Keratinocyte (primary cell): ENCODE results near the gene ZDHHC1. TPM values are rescaled to one million over a fixed set of nuclear protein-coding genes. Genes with fewer than 3 reads are reported as not detected.

Experiments
- DNase-seq: peaks from one replicate; pipeline ENCODE4 v3.0.0-alpha.2; 2011; ENCODE audit warnings: low read depth, missing footprints, low spot score
- FAIRE-seq: peaks from 2 replicates; lab custom pipeline; 2011; peaks lifted over from hg19 to GRCh38; lab: Jason Lieb, UNC
- H2AFZ ChIP-seq: 2 replicates; pipeline ENCODE4 v1.6.0; 2012; ENCODE audit warnings: low read length, control low read depth, inconsistent platforms; ENCODE audit not compliant: control insufficient read depth
- H3K27ac ChIP-seq: 2 replicates; pipeline ENCODE4 v1.5.1; 2011; ENCODE audit warnings: low read length; ENCODE audit not compliant: control insufficient read depth, insufficient read depth
- H3K27me3 ChIP-seq: 3 replicates; pipeline ENCODE4 v1.6.0; 2011; ENCODE audit warnings: low read length; ENCODE audit not compliant: control insufficient read depth, insufficient read depth; ENCODE audit errors: extremely low read depth
- H3K36me3 ChIP-seq, 2 experiments: 2 replicates in 1 of 2; 3 replicates in 1 of 2; pipeline ENCODE4 v1.5.1; 2011; ENCODE audit warnings: low read length in 2 of 2, mild to moderate bottlenecking in 1 of 2; ENCODE audit not compliant: control insufficient read depth in 2 of 2, insufficient read depth in 2 of 2; ENCODE audit errors: extremely low read depth in 1 of 2
- H3K4me1 ChIP-seq: 3 replicates; pipeline ENCODE4 v1.5.1; 2011; ENCODE audit warnings: low read length; ENCODE audit not compliant: control insufficient read depth, insufficient read depth; ENCODE audit errors: extremely low read depth
- H3K4me2 ChIP-seq: 3 replicates; pipeline ENCODE4 v1.6.0; 2011; ENCODE audit warnings: low read depth, low read length; ENCODE audit not compliant: control insufficient read depth, insufficient read depth; ENCODE audit errors: extremely low read depth
- H3K4me3 ChIP-seq, 3 experiments: fragments of 200-600 bp in 1 of 3; sonication (generic) in 1 of 3; 2 replicates in 2 of 3; 3 replicates in 1 of 3; pipeline ENCODE4 v1.5.1; 2011 to 2016; ENCODE audit warnings: low read length in 3 of 3, mild to moderate bottlenecking in 3 of 3, control low read depth in 2 of 3, inconsistent platforms in 1 of 3, low read depth in 1 of 3, mixed read lengths in 1 of 3, mixed run types in 1 of 3, moderate library complexity in 1 of 3; ENCODE audit not compliant: control insufficient read depth in 2 of 3, insufficient read depth in 2 of 3; ENCODE audit errors: extremely low read depth in 1 of 3
- H3K79me2 ChIP-seq: 2 replicates; pipeline ENCODE4 v1.6.0; 2012; ENCODE audit warnings: low read length; ENCODE audit not compliant: control insufficient read depth, insufficient read depth
- H3K9ac ChIP-seq: 3 replicates; pipeline ENCODE4 v1.6.0; 2011; ENCODE audit warnings: low read length; ENCODE audit not compliant: control insufficient read depth, insufficient read depth; ENCODE audit errors: extremely low read depth
- H3K9me1 ChIP-seq: 3 replicates; pipeline ENCODE4 v1.6.0; 2011; ENCODE audit warnings: low read length; ENCODE audit not compliant: control insufficient read depth, insufficient read depth; ENCODE audit errors: extremely low read depth
- H3K9me3 ChIP-seq: 2 replicates; pipeline ENCODE4 v1.5.1; 2012; ENCODE audit warnings: low read depth, low read length; ENCODE audit not compliant: control insufficient read depth
- H4K20me1 ChIP-seq: 3 replicates; pipeline ENCODE4 v1.6.0; 2011; ENCODE audit warnings: low read length; ENCODE audit not compliant: control insufficient read depth, insufficient read depth; ENCODE audit errors: extremely low read depth
- EZH2 ChIP-seq: IDR thresholded peaks from one replicate; pipeline ENCODE4 v1.6.1; 2012; ENCODE audit warnings: inconsistent platforms, mild to moderate bottlenecking, low read length, moderate library complexity
- dilution Hi-C: fragments of 300-500 bp; cut with MboI; formaldehyde crosslinking; loops from one replicate; pipeline ENCODE4 v1.7.0; 2020; ENCODE audit warnings: low sequenced_read_pairs; ENCODE audit not compliant: extremely low pct_ligation_motif_present
- polyA plus RNA-seq, 5 experiments: library from polyadenylated mRNA; depleted of rRNA in 3 of 5; stranded (reverse) in 3 of 5; stranded (forward) in 1 of 5; unstranded in 1 of 5; fragments of >200 nt; gene quantifications; 1 replicate in 1 of 5; 2 replicates in 3 of 5; 3 replicates in 1 of 5; pipeline versions ENCODE4 v1.2.1 to v1.2.3, GENCODE V29; 2011 to 2012; ENCODE audit warnings: missing spikeins in 2 of 5, low read depth in 1 of 5, low replicate concordance in 1 of 5
- TF ChIP-seq, protein P1 (sequence below), 3 experiments: IDR thresholded peaks in 1 of 3; conservative IDR thresholded peaks in 1 of 3; optimal IDR thresholded peaks in 1 of 3; 2 replicates in 2 of 3; 3 replicates in 1 of 3; pipeline versions ENCODE3 to v1.5.1; 2011; ENCODE audit warnings: low read length in 3 of 3, mild to moderate bottlenecking in 3 of 3, moderate library complexity in 2 of 3, control low read depth in 1 of 3, inconsistent platforms in 1 of 3; ENCODE audit not compliant: insufficient read depth in 2 of 3; ENCODE audit errors: extremely low read depth in 1 of 3

The ZDHHC1 gene
- polyA plus RNA-seq, 1 donor (not counting 4 experiments of a cell fraction or from before 2014, with no cell fraction given) = 1.1 TPM

DNA sequence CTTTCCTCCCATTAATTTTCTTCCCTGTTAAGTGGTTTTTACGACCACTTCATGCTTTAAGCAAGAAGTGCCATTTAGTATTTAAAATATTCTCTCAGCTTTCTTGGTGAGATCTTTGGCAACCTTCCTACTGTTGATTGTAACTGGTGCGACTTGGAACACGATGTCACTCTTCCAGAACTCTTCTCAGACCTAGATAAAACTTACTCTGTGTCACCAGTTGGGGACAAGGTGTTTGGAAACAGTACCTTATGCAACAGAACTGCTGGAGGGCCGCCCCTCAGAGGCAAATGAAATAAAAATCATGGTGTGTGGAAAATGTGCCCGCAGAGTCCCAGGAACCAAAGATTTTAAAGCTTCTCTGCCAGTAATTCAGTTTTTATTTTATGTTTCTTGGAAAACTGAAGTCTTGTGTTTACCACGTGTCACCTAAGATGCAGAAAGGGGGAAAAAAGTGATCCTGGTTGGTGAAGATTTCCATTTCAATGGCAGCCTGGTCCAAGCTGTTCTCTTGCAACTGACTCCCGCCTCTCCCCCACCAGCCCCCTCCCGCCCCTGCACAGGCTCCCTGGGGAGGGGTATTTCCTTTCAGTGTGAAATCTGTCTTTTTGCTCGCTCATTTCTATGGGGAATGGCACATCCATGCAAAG is 7.5 kb upstream of the ZDHHC1 start:
- Histone ChIP-seq H3K36me3 (no peaks in the 10 kb centered on the region), H3K9me1 (no peaks in the 10 kb centered on the region), H3K27ac (no peak overlapping the region), H2AFZ (no peak overlapping the region), H3K79me2 (no peaks in the 10 kb centered on the region), H3K9ac (no peak overlapping the region), H3K4me3 (no peak overlapping the region), H3K9me3 (no peaks in the 10 kb centered on the region), H3K4me1 (peaks cover 4% of the 10 kb centered on the region), H4K20me1 (no peaks in the 10 kb centered on the region), H3K4me2 (no peak overlapping the region), H3K27me3 (peaks cover 16% of the 10 kb centered on the region)
- dilution Hi-C loops = no loop called here
- FAIRE-seq (no peak), DNase-seq (no peak)
- no peak for TF ChIP-seq EZH2
- TF ChIP-seq, protein P1, sequence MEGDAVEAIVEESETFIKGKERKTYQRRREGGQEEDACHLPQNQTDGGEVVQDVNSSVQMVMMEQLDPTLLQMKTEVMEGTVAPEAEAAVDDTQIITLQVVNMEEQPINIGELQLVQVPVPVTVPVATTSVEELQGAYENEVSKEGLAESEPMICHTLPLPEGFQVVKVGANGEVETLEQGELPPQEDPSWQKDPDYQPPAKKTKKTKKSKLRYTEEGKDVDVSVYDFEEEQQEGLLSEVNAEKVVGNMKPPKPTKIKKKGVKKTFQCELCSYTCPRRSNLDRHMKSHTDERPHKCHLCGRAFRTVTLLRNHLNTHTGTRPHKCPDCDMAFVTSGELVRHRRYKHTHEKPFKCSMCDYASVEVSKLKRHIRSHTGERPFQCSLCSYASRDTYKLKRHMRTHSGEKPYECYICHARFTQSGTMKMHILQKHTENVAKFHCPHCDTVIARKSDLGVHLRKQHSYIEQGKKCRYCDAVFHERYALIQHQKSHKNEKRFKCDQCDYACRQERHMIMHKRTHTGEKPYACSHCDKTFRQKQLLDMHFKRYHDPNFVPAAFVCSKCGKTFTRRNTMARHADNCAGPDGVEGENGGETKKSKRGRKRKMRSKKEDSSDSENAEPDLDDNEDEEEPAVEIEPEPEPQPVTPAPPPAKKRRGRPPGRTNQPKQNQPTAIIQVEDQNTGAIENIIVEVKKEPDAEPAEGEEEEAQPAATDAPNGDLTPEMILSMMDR (optimal IDR thresholded peaks at IDR 0.05 in 1 of 3, IDR thresholded peaks at IDR 0.05 in 1 of 3, conservative IDR thresholded peaks at IDR 0.05 in 1 of 3; ENCODE audit: extremely low read depth in 1 of 3, insufficient read depth in 2 of 3, low read length in 3 of 3) = no peak

DNA sequence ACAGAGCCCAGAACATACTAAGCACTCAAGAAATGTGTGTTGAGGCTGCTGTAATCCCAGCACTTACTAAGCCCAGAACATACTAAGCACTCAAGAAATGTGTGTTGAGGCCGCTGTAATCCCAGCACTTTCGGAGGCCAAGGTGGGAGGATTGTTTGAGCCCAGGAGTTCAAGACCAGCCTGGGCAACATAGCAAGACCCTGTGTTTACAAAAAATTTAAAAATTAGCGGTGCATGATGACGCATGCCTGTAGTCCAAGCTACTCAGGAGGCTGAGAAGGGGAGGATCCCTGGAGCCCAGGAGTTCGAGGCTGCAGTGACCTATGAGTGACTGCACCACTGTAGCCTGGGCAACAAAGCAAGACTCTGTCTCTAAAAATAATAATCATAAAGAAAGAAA is 6.7 kb upstream of the ZDHHC1 start:
- Histone ChIP-seq H3K9ac (no peak overlapping the region), H3K4me3 (no peak overlapping the region), H3K27ac (no peak overlapping the region), H3K9me3 (no peaks in the 10 kb centered on the region), H3K36me3 (no peaks in the 10 kb centered on the region), H3K4me1 (no peaks in the 10 kb centered on the region), H2AFZ (no peak overlapping the region), H3K27me3 (peaks cover 16% of the 10 kb centered on the region), H3K9me1 (no peaks in the 10 kb centered on the region), H4K20me1 (no peaks in the 10 kb centered on the region), H3K79me2 (no peaks in the 10 kb centered on the region), H3K4me2 (no peak overlapping the region)
- DNase-seq = no peak
- TF ChIP-seq EZH2 = no peak
- TF ChIP-seq, protein P1 (optimal IDR thresholded peaks at IDR 0.05 in 1 of 3, IDR thresholded peaks at IDR 0.05 in 1 of 3, conservative IDR thresholded peaks at IDR 0.05 in 1 of 3; ENCODE audit: extremely low read depth in 1 of 3, insufficient read depth in 2 of 3, low read length in 3 of 3) = no peak
- no peak for FAIRE-seq
- dilution Hi-C loops = no loop called here
